Testis (tissue), 2 donors: ENCODE measurements around the gene STK39.
"Not testable (repeated sequence)": the region's sequence is repeated elsewhere in the genome, so short reads cannot be mapped to it uniquely, and the experiment has no call there.

ENCODE experiments used
- POLR2A ChIP-seq: fragments of 450-650 bp; IDR thresholded peaks from one replicate; pipeline ENCODE4 v1.6.1; 2017; ENCODE audit warnings: antibody characterized with exemption, mild to moderate bottlenecking, moderate library complexity
- TF ChIP-seq, protein P1 (sequence below), 3 experiments: fragments of 450-650 bp in 2 of 3; fragments of 200-600 bp in 1 of 3; sonication (generic) in 1 of 3; IDR thresholded peaks; one replicate each; pipeline ENCODE4 v1.5.1; 2016 to 2019; ENCODE audit warnings: antibody characterized with exemption in 3 of 3, mild to moderate bottlenecking in 2 of 3, moderate library complexity in 1 of 3

DNA sequence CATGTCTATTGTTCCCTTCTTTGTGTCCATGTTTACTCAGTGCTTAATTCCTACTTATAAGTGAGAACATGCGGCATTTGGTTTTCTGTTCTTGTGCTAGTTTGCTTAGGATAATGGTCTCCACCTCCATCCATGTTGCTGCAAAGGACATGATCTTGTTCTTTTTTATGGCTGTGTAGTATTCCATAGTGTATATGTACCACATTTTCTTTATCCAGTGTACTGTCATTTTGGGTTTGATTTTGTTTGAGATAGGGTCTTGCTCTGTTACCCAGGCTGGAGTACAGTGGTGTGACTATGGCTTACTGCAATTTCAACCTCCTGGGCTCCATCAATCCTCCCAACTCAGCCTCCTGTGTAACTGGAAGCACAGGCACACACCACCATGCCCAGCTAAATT lies 125.2 kb downstream of the STK39 start:
- TF ChIP-seq, protein P1, sequence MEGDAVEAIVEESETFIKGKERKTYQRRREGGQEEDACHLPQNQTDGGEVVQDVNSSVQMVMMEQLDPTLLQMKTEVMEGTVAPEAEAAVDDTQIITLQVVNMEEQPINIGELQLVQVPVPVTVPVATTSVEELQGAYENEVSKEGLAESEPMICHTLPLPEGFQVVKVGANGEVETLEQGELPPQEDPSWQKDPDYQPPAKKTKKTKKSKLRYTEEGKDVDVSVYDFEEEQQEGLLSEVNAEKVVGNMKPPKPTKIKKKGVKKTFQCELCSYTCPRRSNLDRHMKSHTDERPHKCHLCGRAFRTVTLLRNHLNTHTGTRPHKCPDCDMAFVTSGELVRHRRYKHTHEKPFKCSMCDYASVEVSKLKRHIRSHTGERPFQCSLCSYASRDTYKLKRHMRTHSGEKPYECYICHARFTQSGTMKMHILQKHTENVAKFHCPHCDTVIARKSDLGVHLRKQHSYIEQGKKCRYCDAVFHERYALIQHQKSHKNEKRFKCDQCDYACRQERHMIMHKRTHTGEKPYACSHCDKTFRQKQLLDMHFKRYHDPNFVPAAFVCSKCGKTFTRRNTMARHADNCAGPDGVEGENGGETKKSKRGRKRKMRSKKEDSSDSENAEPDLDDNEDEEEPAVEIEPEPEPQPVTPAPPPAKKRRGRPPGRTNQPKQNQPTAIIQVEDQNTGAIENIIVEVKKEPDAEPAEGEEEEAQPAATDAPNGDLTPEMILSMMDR (IDR thresholded peaks at IDR 0.05): not testable (repeated sequence)
- not testable (repeated sequence) for TF ChIP-seq POLR2A
